Measurements from ENCODE around the gene GLCCI1. TPM values are rescaled to one million over a fixed set of nuclear protein-coding genes. Genes with fewer than 3 reads are reported as not detected.

The GLCCI1 gene
- total RNA-seq, 2 donors from 2014 or later: 7.5 to 8.3 TPM

- intact Hi-C loops (cut with DNase I): no loop called here
- Histone ChIP-seq H3K4me3 (no peak overlapping the region), H3K9me3 (no peaks in the 10 kb centered on the region), H3K27ac (no peak overlapping the region), H3K9ac (ENCODE audit: low read depth in 2 of 2, low read length in 2 of 2) (no peak overlapping the region), H3K36me3 (no peaks in the 10 kb centered on the region), H3K4me1 (no peaks in the 10 kb centered on the region), H3K27me3 (no peaks in the 10 kb centered on the region)
- DNase-seq: no peak
- TF ChIP-seq, protein P1, sequence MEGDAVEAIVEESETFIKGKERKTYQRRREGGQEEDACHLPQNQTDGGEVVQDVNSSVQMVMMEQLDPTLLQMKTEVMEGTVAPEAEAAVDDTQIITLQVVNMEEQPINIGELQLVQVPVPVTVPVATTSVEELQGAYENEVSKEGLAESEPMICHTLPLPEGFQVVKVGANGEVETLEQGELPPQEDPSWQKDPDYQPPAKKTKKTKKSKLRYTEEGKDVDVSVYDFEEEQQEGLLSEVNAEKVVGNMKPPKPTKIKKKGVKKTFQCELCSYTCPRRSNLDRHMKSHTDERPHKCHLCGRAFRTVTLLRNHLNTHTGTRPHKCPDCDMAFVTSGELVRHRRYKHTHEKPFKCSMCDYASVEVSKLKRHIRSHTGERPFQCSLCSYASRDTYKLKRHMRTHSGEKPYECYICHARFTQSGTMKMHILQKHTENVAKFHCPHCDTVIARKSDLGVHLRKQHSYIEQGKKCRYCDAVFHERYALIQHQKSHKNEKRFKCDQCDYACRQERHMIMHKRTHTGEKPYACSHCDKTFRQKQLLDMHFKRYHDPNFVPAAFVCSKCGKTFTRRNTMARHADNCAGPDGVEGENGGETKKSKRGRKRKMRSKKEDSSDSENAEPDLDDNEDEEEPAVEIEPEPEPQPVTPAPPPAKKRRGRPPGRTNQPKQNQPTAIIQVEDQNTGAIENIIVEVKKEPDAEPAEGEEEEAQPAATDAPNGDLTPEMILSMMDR (IDR thresholded peaks at IDR 0.05): no peak
Observed at GRCh38 chr7:7978860-7979259, 10.3 kb downstream of the GLCCI1 start.

GRCh38 chr7:7979558-7979957 is 11.0 kb downstream of the GLCCI1 start:
- Histone ChIP-seq H3K9me3 (no peaks in the 10 kb centered on the region), H3K27ac (no peak overlapping the region), H3K9ac (ENCODE audit: low read depth in 2 of 2, low read length in 2 of 2) (no peak overlapping the region)

DNA sequence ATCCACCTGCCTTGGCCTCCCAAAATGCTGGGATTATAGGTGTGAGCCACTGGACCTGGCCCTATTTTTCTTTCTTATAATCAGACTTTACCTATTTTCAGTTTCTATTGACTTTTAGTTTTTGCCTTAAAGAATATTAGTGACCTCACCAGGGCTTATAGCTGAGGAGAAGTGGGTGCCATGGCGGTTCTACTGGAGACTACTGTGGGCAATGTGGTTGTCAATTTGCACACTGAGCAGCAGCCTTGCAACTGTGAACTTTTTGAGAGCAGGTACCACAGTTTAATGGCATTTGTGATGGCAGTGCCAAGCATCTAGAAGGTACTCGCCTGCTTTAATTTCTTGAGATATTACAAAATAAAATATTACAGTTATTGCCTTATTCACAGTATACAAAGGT is 11.5 kb downstream of the GLCCI1 start:
- DNase-seq: no peak
- TF ChIP-seq, protein P1 (IDR thresholded peaks at IDR 0.05): no peak
- no peak overlapping the region for H3K4me3 ChIP-seq
- no peak overlapping the region for H3K27ac ChIP-seq
- no peaks in the 10 kb centered on the region for H3K9me3 ChIP-seq
- no peaks in the 10 kb centered on the region for H3K36me3 ChIP-seq
- H3K9ac ChIP-seq (ENCODE audit: low read depth in 2 of 2, low read length in 2 of 2): no peak overlapping the region
- no peaks in the 10 kb centered on the region for H3K27me3 ChIP-seq
- H3K4me1 ChIP-seq: no peaks in the 10 kb centered on the region
- intact Hi-C loops (cut with DNase I): no loop called here

More at GRCh38 chr7:7979558-7979957, 11.0 kb downstream of the GLCCI1 start:
- TF ChIP-seq, protein P1 (IDR thresholded peaks at IDR 0.05): no peak
- Histone ChIP-seq H3K36me3 (no peaks in the 10 kb centered on the region), H3K27me3 (no peaks in the 10 kb centered on the region), H3K4me3 (no peak overlapping the region), H3K4me1 (no peaks in the 10 kb centered on the region)
- DNase-seq: no peak
- intact Hi-C loops (cut with DNase I): no loop called here

DNA sequence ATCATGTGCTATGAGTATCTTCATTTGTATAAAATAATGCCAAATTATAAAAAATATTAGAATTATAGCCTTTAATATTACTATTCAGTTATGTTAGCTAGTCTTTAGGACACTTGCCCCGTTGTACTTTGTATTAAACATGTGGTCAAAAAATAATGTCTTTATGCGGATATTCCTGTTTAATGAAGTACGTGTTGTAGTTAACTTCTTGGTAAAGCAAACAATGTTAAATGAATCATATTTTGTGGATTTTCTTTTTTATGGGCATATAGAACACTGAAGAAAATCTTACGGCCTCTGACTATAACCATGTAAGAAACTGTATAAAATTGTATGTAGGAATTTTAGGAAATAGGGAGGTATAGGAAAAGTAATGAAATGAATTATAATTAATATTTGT is 14.3 kb downstream of the GLCCI1 start:
- H3K9me3 ChIP-seq: no peaks in the 10 kb centered on the region
- intact Hi-C loops (cut with DNase I): no loop called here
- H3K9ac ChIP-seq (ENCODE audit: low read depth in 2 of 2, low read length in 2 of 2): no peak overlapping the region
- H3K4me1 ChIP-seq: no peaks in the 10 kb centered on the region
- no peak overlapping the region for H3K27ac ChIP-seq
- DNase-seq: no peak
- no peaks in the 10 kb centered on the region for H3K27me3 ChIP-seq
- no peak overlapping the region for H3K4me3 ChIP-seq
- no peaks in the 10 kb centered on the region for H3K36me3 ChIP-seq
- TF ChIP-seq, protein P1 (IDR thresholded peaks at IDR 0.05): no peak

- Histone ChIP-seq H3K9me3 (no peaks in the 10 kb centered on the region), H3K27ac (no peak overlapping the region), H3K36me3 (no peaks in the 10 kb centered on the region), H3K9ac (ENCODE audit: low read depth in 2 of 2, low read length in 2 of 2) (no peak overlapping the region), H3K4me1 (no peaks in the 10 kb centered on the region), H3K27me3 (no peaks in the 10 kb centered on the region), H3K4me3 (no peak overlapping the region)
- DNase-seq: no peak
- TF ChIP-seq, protein P1 (IDR thresholded peaks at IDR 0.05): no peak
- intact Hi-C loops (cut with DNase I): no loop called here
Observed at GRCh38 chr7:7984424-7984823, 15.8 kb downstream of the GLCCI1 start.

DNA sequence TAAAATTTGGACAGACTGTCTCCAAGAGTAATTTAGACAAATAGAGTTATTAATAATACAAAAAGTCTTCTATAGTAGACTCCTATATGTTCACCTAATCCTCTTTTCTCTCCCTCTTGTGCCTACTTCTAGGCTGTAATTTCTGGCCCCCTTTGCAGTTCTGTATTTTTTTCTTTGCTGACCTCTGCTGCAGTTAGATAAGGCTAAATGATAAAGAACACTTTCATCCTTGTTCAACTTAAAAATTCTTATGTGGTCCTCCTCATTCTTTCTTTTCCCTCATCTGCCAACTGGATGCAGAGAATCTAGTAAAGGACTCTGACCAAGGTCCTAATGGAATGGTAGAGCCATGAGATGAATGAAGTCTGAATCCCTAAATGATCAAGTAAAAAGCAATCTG is 20.1 kb downstream of the GLCCI1 start:
- H3K4me3 ChIP-seq: no peak overlapping the region
- H3K36me3 ChIP-seq: no peaks in the 10 kb centered on the region

More for the DNA sequence above, 20.1 kb downstream of the GLCCI1 start:
- DNase-seq: no peak
- H3K27me3 ChIP-seq: no peaks in the 10 kb centered on the region
- H3K9ac ChIP-seq (ENCODE audit: low read depth in 2 of 2, low read length in 2 of 2): no peak overlapping the region
- intact Hi-C loops (cut with DNase I): no loop called here
- no peaks in the 10 kb centered on the region for H3K9me3 ChIP-seq
- H3K4me1 ChIP-seq: no peaks in the 10 kb centered on the region
- TF ChIP-seq, protein P1 (IDR thresholded peaks at IDR 0.05): no peak
- H3K27ac ChIP-seq: no peak overlapping the region

All from colonic mucosa (tissue), 4 donors.